Fibroblast of the aortic adventitia (primary cell): Measurements from ENCODE around the gene HP. TPM values are rescaled to one million over a fixed set of nuclear protein-coding genes. Genes with fewer than 3 reads are reported as not detected.

Source experiments
- DNase-seq: peaks from one replicate; pipeline ENCODE4 v3.0.0-alpha.2; 2010; ENCODE audit warnings: low read depth
- H3K4me3 ChIP-seq: 2 replicates; pipeline ENCODE4 v1.5.1; 2011; ENCODE audit warnings: low read depth, mild to moderate bottlenecking, control low read depth, low read length, moderate library complexity
- total RNA-seq: library from RNA; depleted of rRNA; stranded (reverse); fragments of >200 nt; gene quantifications from 2 replicates; pipeline ENCODE4 v1.2.3, GENCODE V29; 2012; ENCODE audit warnings: low replicate concordance
- TF ChIP-seq, protein P1 (sequence below): IDR thresholded peaks from 2 replicates; pipeline ENCODE4 v1.5.1; 2011; ENCODE audit warnings: mild to moderate bottlenecking, low read length, control low read depth, inconsistent platforms; ENCODE audit not compliant: insufficient read depth

HP gene
- total RNA-seq, 1 donor = 0.27 TPM

DNA sequence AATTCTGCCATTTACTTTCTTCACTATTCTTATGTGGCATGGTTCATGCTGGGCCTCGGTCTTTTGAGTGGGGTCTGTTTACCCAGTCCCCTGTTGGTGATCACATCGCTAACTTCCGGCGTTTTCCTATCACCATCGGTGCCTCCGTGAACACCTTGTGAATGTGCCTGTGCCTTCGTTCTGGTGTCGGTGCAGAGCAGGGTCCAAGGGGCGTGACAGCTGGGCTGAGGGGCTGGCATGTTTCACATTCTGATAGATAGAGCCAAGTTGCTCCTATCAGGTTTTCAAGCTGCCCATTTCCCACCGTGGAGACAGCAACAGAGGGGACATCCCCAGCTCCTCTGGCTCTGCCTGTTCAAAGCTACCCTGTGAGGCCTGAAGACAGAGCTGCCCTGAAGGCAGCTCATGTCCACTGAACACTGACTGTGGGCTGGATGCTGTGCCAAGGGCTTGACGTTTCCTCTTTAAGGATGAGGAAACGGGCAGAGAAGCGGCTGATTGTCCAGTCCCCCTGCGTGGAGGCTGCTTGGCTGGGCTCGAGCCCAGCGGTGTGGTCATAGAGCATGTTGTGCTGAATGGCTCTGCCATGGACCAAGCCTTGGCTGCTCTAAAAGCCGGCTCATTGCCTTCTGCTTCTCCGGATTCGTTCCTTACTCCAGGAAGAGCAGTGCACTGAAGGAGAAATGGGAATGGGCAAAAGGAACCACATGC is 28.7 kb upstream of the HP start:
- TF ChIP-seq, protein P1, sequence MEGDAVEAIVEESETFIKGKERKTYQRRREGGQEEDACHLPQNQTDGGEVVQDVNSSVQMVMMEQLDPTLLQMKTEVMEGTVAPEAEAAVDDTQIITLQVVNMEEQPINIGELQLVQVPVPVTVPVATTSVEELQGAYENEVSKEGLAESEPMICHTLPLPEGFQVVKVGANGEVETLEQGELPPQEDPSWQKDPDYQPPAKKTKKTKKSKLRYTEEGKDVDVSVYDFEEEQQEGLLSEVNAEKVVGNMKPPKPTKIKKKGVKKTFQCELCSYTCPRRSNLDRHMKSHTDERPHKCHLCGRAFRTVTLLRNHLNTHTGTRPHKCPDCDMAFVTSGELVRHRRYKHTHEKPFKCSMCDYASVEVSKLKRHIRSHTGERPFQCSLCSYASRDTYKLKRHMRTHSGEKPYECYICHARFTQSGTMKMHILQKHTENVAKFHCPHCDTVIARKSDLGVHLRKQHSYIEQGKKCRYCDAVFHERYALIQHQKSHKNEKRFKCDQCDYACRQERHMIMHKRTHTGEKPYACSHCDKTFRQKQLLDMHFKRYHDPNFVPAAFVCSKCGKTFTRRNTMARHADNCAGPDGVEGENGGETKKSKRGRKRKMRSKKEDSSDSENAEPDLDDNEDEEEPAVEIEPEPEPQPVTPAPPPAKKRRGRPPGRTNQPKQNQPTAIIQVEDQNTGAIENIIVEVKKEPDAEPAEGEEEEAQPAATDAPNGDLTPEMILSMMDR = no peak
- no peak overlapping the region for H3K4me3 ChIP-seq
- DNase-seq = no peak

GRCh38 chr16:72027669-72028378 is 26.5 kb upstream of the HP start:
- no peak overlapping the region for H3K4me3 ChIP-seq
- no peak for DNase-seq
- TF ChIP-seq, protein P1 = no peak

- DNase-seq = no peak
- H3K4me3 ChIP-seq = no peak overlapping the region
- TF ChIP-seq, protein P1 = no peak
These were observed 24.6 kb upstream of the HP start for GRCh38 chr16:72029567-72030271.

- no peak overlapping the region for H3K4me3 ChIP-seq
- no peak for DNase-seq
- TF ChIP-seq, protein P1 = no peak
These were observed 20.9 kb upstream of the HP start for GRCh38 chr16:72033437-72033836.

GRCh38 chr16:72036098-72036497 is 18.2 kb upstream of the HP start:
- DNase-seq = no peak
- H3K4me3 ChIP-seq = no peak overlapping the region
- TF ChIP-seq, protein P1 = no peak

DNA sequence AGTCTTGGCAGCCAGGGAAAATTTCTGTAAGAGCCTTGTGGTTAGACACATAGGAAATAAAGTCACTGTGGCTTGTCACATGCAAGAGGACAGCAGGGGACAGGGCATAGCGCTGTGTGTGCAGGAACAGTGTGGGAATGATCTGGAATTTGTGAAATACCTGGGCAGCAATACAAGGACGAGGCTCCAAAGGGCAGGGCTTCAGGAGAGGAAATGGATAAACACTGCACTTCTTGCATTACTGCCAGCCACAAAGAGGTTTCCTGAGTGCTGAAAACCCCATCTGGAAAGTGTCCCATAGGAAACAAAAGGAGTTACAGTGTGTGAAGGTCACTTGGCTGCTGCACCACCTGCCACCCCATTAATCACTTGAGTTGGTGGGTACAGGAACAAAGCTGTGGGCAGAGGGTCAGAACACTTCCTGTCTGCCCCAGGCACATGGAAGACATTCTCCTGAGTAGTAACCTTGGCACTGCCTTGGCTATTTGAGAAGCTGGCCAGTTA is 12.1 kb upstream of the HP start:
- TF ChIP-seq, protein P1 = no peak
- no peak for DNase-seq
- H3K4me3 ChIP-seq = no peak overlapping the region
